Middle frontal gyrus (tissue), 1 donor: ENCODE results near the gene DNMT3A.

ENCODE experiments used
- DNase-seq: peaks from one replicate; pipeline ENCODE4 v3.0.0-alpha.2; 2015; ENCODE audit warnings: low spot score; ENCODE audit errors: extremely low spot score

Gene DNMT3A

DNA sequence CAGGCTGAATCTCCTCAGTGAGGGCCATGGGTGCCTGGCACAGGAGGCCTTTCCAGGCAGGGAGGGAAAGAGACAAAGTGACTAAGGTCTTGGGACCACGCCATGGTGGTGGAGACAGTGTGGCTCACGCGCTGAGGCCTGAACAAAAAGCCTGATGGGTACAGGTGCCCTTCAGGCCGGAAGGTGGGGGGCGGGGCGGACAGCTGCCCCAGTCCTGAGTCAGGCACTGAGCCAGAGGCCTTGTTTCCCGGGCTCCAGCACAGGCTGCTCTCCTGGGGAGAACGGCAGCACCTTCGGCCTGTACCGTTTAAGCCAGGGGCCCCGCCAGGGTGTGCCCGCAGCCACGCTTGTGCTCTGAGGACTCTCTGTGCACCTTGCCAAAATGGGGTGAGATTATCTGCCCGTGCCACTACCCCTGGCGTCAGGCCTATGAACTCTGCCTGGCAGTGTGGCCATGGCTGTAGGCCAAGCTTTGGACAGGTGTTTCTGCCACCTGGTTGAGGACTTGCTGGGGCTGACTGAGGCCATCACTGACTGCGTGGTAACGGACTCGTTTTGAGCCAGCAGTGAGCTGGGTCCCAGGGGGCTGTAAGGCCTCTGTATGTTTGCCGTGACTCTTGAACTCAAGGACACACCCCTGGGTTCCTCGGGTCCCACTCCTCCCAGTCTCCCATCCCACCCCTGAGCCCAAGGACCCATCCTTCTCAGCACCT lies 31.7 kb upstream of the DNMT3A start:
- no peak for DNase-seq

DNA sequence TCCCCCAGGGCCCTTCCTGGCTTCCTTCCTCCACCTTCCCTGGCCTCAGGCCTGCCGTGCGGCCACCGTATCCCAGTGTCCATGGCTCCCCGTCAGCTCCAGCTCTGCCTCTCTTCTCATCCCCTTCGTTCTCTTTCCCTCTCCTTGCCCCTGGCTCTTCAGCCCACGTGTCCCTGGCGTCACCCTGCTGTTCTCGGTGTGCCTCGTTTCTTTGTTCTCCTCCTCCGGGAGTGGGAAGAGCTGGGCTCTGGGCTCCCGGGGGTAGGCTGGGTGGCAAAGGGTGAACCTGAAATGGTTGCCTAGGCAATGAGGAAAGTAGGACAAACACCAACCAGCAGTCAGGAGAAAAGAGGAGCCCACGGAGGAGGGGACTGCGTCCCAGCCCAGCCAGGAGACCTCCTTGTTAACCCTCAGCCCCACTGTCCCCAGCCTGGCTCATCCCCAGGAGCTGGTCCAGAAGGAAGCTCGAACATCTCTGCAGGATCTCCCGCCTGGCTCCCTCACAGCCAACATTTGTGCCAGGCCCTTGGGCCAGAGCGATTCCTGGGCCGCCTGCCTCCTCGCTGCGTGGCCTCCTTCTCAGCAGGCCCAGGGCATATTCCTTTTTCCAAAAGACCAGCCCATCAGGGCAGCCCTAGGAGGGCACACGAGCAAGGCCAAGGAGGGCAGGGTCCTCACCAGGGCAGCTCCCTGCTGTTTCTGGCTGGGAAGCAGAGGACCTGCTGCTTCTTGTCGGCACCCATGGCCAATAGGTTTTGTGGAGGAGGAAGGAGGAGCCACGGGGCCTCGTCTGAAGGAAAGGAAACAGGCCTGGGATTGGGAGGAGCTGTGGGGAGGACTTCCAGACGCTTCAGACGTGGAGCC lies 30.9 kb upstream of the DNMT3A start:
- DNase-seq: no peak

DNA sequence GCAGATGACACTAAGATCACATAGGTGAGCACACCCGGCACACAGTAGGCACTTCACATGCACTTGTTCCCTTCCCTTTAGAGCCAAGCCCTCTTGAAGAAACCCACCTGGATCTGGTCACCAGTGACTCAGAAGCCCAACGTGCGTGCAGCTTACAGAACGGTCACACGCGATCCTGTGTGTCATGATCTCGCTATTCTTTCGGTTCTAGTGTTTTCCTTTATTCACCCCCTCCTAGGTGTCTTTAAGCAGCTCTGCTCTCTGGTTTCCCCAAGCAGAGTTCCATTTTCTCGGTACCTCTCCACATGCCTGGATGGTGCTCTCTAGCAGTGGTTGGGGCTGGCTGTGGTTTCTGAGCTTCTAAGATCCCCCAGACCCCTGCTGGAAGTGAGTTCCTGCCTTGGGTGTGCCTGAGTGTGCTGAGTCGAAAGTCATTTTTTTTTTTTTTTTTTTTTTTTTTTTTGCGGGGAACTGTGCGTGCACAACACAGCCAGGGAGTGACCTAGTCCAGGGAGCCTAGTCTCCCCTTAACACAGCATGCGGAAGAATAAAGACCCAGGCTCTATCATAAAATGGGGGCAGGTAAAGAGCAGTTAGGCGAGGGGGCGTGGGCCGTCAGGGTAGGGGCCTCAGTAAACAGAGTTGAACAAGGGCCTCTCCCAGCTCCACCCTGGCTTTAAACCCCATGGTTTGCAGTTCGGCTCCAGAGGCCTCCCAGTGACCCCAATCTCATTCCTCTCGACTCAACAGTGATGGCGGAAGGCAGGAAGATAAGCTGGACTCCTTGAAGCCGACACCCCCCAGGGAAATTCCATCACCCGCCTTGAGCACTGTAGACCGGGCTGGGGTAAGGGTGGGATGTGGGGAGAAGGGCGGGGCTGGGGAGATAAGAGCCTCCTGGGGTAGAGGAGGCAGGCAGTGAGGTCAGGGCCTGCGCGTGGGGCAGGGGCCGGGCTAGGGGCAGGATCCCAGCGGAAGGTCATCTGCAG lies 29.8 kb upstream of the DNMT3A start:
- no peak for DNase-seq

DNA sequence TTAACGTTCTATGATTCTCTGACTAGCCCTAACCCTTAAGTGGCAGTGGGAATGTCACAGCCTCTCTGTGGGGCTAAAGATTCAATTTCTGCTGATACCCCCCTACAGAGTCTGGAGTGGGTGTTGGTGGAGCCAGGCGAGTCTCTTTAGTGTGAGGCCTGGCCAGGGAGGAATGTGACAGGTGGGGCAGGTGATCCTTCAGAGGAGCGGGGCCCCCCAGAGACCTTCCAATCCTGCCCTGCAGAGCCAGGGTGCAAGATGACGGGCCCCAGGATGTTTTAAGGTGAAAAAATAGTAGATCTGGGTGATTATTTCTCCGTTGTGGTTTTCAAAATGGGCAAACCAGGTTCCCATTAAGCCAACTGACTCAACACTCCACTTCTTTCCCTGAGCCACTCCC lies 28.2 kb upstream of the DNMT3A start:
- DNase-seq: no peak

DNA sequence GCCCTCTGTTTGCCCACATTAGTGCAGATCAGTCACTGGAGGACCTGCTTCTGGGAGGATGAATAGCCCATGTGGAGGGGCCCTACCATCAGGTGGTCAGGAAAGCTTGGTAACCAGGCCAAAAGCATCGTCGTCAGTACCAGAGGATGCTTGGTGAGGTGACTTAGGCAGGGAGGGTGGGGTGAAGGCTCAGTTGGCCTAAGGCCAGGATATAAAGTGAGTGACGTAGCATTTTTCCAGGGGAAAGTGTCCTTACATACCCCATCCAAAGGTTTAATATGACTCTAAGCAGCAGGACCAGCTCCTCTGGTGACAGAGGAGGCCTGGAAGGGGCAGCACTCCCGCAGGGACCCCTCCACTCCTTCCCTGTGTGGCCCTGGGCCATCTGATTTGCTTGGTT lies 27.7 kb upstream of the DNMT3A start:
- no peak for DNase-seq

DNA sequence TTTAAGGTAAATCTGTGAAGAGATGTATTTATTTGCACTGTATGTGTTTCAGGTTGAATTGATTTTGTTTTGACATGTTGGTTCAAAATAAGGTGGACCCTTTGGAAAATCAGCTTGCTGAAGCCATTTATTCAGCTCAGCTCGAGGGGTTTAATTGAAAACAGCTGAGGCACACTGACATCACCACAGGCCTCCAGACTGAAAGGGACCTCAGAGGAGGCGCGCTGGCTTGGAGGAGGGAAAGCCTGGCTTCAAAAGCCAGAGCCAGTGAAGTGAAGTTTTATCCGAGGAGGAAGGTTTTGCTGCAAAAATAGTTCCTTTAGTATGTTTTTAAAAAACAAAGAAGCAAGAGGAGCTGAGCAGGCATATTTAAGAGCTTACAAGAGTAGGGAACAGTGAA lies 26.9 kb upstream of the DNMT3A start:
- no peak for DNase-seq

DNA sequence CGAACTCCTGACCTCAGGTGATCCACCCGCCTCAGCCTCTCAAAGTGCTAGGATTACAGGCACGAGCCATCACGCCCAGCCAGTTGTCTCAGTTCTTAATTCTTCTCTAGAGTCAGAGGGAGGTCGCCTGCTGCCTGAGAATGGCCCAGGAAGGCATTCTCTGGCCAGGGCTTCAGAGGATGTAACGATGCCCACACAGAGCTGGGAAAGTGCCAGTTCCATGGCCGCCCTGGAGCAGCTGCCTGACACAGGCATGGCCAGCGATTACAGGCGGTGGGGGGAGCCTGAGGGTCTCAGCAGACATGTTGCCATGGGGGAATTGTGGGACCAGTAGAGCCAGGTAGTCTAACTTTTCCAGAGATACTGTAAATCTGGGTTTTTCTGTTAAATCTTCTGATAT lies 25.6 kb upstream of the DNMT3A start:
- no peak for DNase-seq

DNA sequence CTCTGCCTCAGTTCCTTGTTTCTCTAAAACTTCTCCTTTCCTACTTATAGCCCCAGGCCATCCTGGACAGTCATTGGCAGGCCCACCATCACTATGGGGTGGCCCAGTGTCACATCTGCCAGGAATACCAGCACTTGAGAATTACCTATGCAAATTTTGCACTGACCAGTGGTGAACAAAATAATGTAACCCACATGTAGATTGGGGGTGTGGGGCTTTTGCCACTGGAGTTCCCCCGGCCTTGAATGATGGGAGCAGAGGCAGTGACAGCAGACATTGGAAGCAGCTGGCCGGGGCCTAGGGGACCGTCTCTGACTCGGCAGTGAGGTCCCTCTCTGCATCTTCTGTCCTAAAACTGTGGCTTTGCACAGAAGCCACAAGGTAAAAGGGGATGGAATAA lies 24.9 kb upstream of the DNMT3A start:
- DNase-seq: no peak

DNA sequence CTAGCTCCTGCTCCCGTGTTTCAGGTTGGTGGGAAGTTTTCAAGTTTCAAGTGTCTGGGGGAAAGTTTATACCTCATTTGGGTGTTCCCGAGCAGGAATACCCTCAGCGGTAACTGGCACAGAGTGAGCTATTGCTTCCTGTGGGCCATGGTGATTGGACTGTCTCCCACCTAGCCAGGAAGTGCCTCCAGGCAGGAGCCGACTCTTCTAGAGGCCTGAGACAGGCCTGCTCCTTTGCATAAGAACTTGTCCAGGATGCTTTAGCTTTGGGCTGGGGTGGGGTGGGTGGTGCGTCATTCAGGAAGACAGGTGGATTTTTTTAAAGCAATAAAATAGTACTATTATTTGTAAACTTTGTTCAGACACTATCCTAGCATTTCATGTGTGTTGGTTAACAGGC lies 23.5 kb upstream of the DNMT3A start:
- DNase-seq: no peak

DNA sequence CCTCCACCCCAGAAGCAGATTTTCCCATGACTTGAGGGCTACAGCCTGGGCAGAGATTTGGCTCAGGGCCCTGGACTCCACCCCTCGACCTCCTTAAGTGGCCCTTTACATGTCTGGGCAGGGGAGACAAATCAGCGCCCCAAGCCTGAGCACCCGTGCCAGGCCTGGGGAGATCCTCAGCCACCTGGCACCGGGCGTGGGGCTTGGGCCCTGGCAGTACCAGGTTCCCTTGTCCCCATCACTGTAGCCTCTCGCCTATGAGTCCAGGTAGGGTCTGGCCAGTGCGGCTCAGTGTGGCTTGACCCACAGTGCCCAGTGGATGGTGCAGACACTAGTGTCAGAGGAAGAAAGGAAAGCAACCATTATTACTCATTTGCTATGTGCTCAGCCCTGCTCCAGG lies 22.0 kb upstream of the DNMT3A start:
- DNase-seq: no peak

DNA sequence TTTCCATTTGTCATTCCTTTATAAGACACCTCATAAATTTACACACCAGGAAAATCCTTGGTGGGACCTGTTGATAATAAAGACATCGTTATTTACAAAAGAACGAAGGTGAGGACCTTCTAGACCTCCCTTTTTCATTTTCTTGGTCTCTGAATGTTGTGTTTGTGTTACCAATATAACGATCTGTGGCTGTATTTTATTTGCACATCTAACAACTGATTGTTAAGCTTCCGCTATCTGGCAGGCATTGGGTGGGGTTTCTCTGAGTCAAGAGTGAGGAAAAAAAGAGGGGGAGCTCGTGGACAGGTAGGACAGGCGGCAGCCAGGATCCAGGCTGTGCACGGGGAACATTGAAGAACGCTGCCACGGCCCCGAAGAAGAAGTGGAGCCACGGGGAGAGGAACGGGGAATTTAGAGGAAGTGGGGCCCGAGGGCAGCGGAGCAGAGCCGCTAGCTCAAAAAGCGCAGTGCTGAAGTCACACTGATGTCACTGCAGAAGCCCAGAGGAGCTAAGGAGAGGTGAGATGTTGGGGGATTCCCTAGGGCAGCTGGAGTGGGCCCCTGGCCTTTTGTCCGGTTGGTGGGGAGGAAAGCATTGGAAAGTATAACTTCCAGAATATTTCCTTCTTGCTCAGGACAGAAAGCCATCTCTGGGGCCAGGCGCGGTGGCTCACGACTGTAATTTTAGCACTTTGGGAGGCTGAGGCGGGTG lies 20.9 kb upstream of the DNMT3A start:
- DNase-seq: no peak

DNA sequence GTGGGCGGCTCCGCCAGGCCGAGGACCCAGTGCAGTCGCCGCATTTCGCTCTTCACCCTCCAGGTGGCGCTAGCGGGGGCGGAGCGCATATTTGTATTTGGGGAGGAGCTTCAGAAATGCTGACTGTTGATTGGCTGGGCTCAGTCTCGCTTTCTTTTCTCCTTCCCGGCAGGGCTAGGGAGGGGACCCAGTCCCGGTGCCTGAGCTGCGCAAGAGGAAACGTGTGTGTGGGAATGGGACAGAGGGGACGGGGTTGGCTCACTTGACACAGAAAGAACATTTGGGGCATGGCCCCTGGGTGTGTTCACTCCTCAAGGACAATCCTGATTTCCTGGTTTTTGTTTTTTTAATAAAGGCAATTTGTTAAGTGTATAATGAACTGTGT lies 20.3 kb upstream of the DNMT3A start:
- peak; percentile 90 for DNase-seq

DNA sequence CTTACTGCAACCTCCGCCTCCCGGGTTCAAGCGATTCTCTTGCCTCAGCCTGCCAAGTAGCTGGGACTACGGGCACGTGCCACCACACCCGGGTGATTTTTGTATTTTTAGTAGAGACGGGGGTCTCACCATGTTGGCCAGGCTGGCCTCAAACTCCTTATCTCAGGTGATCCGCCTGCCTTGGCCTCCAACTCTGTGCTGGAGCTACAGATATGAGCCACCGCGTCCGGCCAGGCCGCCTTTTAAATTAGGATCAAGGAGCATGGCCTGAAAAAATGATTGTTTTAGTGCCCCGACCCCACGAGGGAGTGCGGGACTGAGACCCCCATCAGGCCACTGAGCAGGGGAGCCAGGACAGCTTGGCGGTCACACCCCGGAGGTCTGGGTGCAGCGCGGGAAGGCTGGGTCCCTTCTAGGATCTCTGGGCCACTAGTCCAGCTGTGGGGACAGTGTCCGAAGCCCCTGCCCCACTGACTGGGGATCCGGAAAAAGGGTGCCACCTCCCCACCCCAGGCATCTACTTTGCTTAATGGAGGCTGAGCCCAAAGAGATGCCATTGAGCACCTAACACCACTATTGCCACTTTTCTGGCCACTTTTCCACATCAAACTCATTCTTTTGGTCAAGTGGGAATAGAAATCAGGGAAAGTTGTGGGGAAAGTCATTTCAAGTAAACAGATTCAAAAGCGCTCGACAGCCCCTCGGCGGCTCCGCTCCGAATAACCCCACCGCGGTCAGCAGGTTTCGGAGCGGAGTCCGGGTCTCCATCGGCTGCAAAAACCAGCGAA lies 19.7 kb upstream of the DNMT3A start:
- no peak for DNase-seq

DNA sequence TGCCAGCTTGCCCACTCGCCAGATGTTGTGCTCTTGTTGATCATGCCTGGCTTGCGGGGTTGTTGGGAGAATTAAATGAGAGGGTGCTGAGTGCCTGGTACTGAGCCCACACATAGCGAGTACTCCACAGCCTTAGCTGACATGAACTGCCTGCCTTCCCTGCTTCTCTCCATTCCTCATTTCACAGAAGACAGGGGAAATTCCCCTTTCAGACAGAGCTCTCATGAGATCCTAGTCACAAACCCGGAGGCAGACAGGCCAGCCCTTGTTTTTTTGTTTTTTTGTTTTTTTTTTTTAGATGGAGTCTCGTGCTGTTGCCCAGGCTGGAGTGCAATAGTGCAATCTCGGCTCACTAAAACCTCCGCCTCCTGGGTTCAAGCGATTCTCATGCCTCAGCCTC lies 17.1 kb upstream of the DNMT3A start:
- no peak for DNase-seq

DNA sequence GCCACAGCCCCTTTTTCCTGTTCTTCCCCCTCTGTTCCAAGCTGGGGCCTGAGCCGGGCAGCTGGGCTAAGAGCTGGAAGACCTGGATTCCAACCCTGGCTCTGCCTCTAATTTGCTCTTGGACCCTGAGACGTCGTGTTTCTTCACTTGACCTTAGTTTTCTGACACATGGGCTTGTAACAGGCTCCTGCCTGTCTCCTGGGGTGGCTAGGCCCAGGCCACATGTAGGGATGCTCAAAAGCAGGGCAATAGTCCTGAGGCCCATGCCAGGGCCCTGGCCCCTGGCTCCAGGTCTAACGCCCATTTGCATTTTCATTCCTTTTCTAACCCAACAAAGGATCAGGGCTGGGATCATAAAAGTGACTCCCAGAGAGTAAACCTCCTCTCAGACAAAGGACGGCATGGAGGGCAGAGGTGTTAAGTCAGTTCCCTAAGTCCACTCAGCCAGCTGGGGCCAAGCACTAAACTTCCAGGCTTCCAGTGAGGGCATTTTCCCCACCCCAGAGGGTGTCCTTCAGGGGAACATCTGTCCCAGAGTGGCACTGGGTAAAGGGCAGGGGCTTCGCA lies 16.6 kb upstream of the DNMT3A start:
- DNase-seq: no peak

DNA sequence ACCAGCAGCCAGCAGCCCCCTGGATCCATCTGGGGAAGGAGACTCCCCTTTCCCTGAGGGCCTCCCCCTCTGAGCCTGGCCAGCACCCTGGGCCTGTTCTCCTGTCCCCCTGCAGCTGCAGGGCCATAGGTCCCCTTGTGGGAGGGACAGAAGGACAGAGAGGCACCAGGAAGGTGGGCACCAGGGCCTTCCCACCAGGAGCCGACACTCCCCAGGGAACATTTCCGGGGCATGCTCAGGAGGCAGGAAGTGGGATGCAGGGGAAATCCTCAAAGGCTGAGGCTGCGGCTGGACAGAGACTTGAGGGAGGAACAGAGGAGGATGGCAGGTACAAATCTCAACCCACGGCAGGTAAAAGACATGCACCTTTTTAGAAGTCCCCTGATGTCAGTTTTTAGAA lies 14.4 kb upstream of the DNMT3A start:
- no peak for DNase-seq

DNA sequence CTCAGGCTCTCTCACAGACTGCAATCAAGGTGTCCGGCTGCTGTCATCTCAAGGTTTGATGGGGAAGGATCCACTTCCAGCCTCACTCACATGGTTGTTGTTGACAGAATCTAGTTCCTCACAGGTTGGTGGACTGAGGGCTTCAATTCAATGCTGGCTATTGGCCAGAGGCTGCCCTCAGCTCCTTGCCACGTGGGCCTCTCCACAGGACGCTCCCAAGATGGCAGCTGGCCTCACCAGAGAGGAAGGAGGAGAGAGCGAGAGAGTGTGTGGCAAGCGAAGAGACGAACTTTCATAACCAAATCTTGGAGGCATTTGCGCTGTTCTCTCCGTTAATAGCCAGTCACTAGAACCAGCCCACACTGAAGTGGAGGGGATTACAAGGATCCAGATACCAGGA lies 13.5 kb upstream of the DNMT3A start:
- DNase-seq: no peak

DNA sequence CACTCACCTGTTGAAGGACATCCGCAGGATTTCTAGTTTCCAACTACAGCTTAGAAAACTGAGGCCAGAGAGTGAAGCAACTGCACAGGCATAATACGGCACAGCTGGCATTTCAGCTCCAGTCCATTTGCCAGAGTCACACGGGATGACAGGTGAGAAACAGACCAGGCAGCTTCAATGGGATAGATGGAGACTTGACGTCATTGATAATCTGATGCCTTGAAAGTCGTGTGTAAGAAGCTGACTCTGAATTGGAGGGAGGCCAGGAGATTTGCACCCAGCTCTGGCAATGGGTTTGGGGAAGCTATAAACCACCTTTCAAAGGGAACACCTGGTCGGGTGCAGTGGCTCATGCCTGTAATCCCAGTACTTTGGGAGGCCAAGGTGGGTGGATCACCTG lies 12.4 kb upstream of the DNMT3A start:
- DNase-seq: no peak

DNA sequence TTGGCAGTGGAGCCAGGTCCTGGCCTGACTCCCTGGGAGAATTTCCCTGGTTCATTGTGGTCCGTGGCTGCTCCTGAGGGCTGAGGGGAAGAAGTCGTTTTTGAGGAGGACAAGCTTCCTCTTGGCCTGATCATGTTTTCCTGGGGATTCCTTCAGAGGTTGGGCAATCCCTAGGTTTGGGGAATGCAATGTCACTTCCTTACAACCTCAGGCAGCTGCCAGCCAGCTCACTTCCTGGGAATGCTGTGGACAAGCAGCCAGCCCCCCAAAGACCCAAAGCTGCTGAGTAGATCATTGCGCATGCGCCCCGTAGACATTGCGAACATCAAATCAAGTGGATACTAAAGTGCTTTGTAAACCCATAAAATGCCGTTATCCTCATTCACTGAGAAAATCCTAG lies 7.7 kb upstream of the DNMT3A start:
- DNase-seq: no peak

DNA sequence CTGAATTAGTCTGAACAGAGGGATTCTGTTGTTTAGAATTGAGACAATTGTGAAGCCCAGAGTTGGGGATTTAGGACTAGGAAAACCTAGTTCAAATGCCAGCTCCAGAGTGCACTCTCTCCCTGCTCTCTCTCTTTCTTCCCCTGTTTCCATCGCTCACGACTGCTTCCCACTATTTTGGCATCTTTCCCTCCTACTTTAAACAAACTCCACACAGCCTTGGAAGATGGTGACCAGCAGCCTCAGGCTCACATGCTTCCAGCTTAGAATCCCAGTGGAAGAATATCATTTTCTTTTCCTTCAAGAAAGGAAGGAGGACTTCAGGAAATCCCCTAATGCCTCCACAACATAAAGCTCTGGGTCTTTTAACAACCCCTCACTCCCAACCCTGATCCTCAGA lies 6.1 kb upstream of the DNMT3A start:
- DNase-seq: no peak
